ENCODE measurements around the gene BOK. TPM values are rescaled to one million over a fixed set of nuclear protein-coding genes. Genes with fewer than 3 reads are reported as not detected.

BOK gene
- total RNA-seq, 1 experiment from 2014 or later, result 33.9 TPM

- no peak overlapping the region for H4K91ac ChIP-seq (ENCODE audit: insufficient read length, low read depth, low read length)
- H3K23me2 ChIP-seq (ENCODE audit: insufficient read length, low read depth, low read length, poor library complexity, severe bottlenecking), result peaks cover 11% of the 10 kb centered on the region
- WGBS (ENCODE audit: extremely low coverage, insufficient read length, low lambda C conversion rate), result no CpG with 5 or more reads among the region's 11 CpGs
- H2BK12ac ChIP-seq (ENCODE audit: insufficient read length, low read depth, low read length), result no peak overlapping the region
- no peak overlapping the region for H3K4me2 ChIP-seq (ENCODE audit: insufficient read depth, insufficient read length, low read length)
- no peak overlapping the region for H3K9ac ChIP-seq (ENCODE audit: extremely low read depth, insufficient read length, low read length)
- no peak overlapping the region for H3K4ac ChIP-seq (ENCODE audit: low read depth, low read length)
- H3K4me1 ChIP-seq (ENCODE audit: insufficient read depth, low read length), result no peaks in the 10 kb centered on the region
- no peaks in the 10 kb centered on the region for H3K79me2 ChIP-seq (ENCODE audit: insufficient read depth, low read length)
- no peak overlapping the region for H2BK5ac ChIP-seq (ENCODE audit: insufficient read length, low read length)
- no peak overlapping the region for H3K14ac ChIP-seq (ENCODE audit: insufficient read depth, low read length)
- no peak overlapping the region for H3K27ac ChIP-seq (ENCODE audit: insufficient read length, low read depth, low read length)
- no peak overlapping the region for H3K56ac ChIP-seq (ENCODE audit: insufficient read length, low read depth, low read length)
- TF ChIP-seq, protein P1, sequence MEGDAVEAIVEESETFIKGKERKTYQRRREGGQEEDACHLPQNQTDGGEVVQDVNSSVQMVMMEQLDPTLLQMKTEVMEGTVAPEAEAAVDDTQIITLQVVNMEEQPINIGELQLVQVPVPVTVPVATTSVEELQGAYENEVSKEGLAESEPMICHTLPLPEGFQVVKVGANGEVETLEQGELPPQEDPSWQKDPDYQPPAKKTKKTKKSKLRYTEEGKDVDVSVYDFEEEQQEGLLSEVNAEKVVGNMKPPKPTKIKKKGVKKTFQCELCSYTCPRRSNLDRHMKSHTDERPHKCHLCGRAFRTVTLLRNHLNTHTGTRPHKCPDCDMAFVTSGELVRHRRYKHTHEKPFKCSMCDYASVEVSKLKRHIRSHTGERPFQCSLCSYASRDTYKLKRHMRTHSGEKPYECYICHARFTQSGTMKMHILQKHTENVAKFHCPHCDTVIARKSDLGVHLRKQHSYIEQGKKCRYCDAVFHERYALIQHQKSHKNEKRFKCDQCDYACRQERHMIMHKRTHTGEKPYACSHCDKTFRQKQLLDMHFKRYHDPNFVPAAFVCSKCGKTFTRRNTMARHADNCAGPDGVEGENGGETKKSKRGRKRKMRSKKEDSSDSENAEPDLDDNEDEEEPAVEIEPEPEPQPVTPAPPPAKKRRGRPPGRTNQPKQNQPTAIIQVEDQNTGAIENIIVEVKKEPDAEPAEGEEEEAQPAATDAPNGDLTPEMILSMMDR (conservative IDR thresholded peaks at IDR 0.05), result no peak
- no peak overlapping the region for H3K4me3 Mint-ChIP-seq
- H4K20me1 ChIP-seq (ENCODE audit: control insufficient read depth, insufficient read depth, insufficient read length), result no peaks in the 10 kb centered on the region
- no peak overlapping the region for H4K8ac ChIP-seq (replicated peaks; ENCODE audit: insufficient read length, low read depth, low read length)
- H3K9me3 Mint-ChIP-seq, result peaks cover 2% of the 10 kb centered on the region in 2 experiments; a peak in 1 of 5 replicates
- no peaks in the 10 kb centered on the region for H3K9me3 ChIP-seq (ENCODE audit: control insufficient read depth, low read depth, low read length)
- H3K36me3 Mint-ChIP-seq (ENCODE audit: insufficient read depth in 1 of 3, low read depth in 3 of 3), result no peaks in the 10 kb centered on the region
- no peak overlapping the region for H3K27ac Mint-ChIP-seq
- H3T11ph ChIP-seq (ENCODE audit: low read length), result no peak overlapping the region
- H3K4me1 Mint-ChIP-seq, result peaks cover 3 to 13% of the 10 kb centered on the region in 2 experiments; a peak in 3 of 4 replicates
- H2BK120ac ChIP-seq (ENCODE audit: low read depth, low read length, poor library complexity, severe bottlenecking), result no peak overlapping the region
- H2AFZ ChIP-seq (ENCODE audit: low read length), result no peak overlapping the region
- no peak overlapping the region for H2AK5ac ChIP-seq (ENCODE audit: insufficient read length, low read length)
- no peak for DNase-seq
- H2BK20ac ChIP-seq (ENCODE audit: low read depth, low read length, poor library complexity, severe bottlenecking), result no peak overlapping the region
- no peak overlapping the region for H2BK15ac ChIP-seq (ENCODE audit: low read depth, low read length)
- H3K18ac ChIP-seq (ENCODE audit: insufficient read length, low read depth, low read length), result no peak overlapping the region
- H3K23ac ChIP-seq (ENCODE audit: insufficient read length, low read depth, low read length), result no peak overlapping the region
- H3K27me3 Mint-ChIP-seq (ENCODE audit: low read depth), result peaks cover 48% of the 10 kb centered on the region
- peaks cover 16% of the 10 kb centered on the region; the same call in 1 of the 2 replicates for H3K27me3 ChIP-seq (ENCODE audit: insufficient read depth, low read length)
- H4K5ac ChIP-seq (ENCODE audit: insufficient read length, low read depth, low read length), result no peak overlapping the region
- H3K79me1 ChIP-seq (ENCODE audit: insufficient read depth, low read depth, low read length, poor library complexity, severe bottlenecking), result no peaks in the 10 kb centered on the region
These were observed 18.8 kb upstream of the BOK start for GRCh38 chr2:241539616-241540374.
